Spleen (tissue), 11 donors: ENCODE measurements around the gene EPOP. TPM values are rescaled to one million over a fixed set of nuclear protein-coding genes. Genes with fewer than 3 reads are reported as not detected.
"Not testable (repeated sequence)": the region's sequence is repeated elsewhere in the genome, so short reads cannot be mapped to it uniquely, and the experiment has no call there.

Experiments used
- DNase-seq: peaks from one replicate; pipeline ENCODE4 v3.0.0-alpha.2; 2020
- H3K27ac ChIP-seq, 8 donors: fragments of 200-600 bp; sonication (generic) in 7 of 8; 1 replicate in 4 of 8; 2 replicates in 4 of 8; pipeline versions ENCODE4 v1.5.0 to v1.8.0; 2016 to 2021; ENCODE audit warnings: inconsistent platforms in 4 of 8, mild to moderate bottlenecking in 4 of 8, moderate library complexity in 1 of 8
- H3K27me3 ChIP-seq, 7 donors: fragments of 200-600 bp; sonication (generic) in 6 of 7; replicated peaks in 1 of 7; 1 replicate in 4 of 7; 2 replicates in 3 of 7; pipeline versions ENCODE4 v1.5.0 to v1.8.0; 2016 to 2021; ENCODE audit warnings: inconsistent platforms in 3 of 7, mild to moderate bottlenecking in 1 of 7
- H3K36me3 ChIP-seq, 6 donors: fragments of 200-600 bp; sonication (generic) in 5 of 6; 1 replicate in 4 of 6; 2 replicates in 2 of 6; pipeline versions ENCODE4 v1.5.0 to v1.8.0; 2016 to 2021; ENCODE audit warnings: inconsistent platforms in 2 of 6
- H3K4me1 ChIP-seq, 6 donors: fragments of 200-600 bp; sonication (generic) in 5 of 6; 1 replicate in 3 of 6; 2 replicates in 3 of 6; pipeline versions ENCODE4 v1.5.0 to v1.8.0; 2016 to 2021; ENCODE audit warnings: inconsistent platforms in 3 of 6
- H3K4me3 ChIP-seq, 8 donors: fragments of 200-600 bp; sonication (generic) in 7 of 8; 1 replicate in 4 of 8; 2 replicates in 4 of 8; pipeline versions ENCODE4 v1.5.0 to v1.8.0; 2016 to 2021; ENCODE audit warnings: inconsistent platforms in 4 of 8, mild to moderate bottlenecking in 4 of 8, moderate library complexity in 2 of 8
- H3K9me3 ChIP-seq, 8 donors: fragments of 200-600 bp; sonication (generic) in 7 of 8; 1 replicate in 4 of 8; 2 replicates in 4 of 8; pipeline versions ENCODE4 v1.5.0 to v1.8.0; 2016 to 2021; ENCODE audit warnings: inconsistent platforms in 4 of 8
- POLR2A ChIP-seq, 3 donors: fragments of 450-650 bp; IDR thresholded peaks; one replicate each; pipeline ENCODE4 v1.5.1; 2017; ENCODE audit warnings: antibody characterized with exemption in 3 of 3, mild to moderate bottlenecking in 1 of 3
- POLR2AphosphoS5 ChIP-seq, 3 donors: sonication (generic); formaldehyde crosslinking; IDR thresholded peaks; one replicate each; pipeline ENCODE4 v1.5.1; 2017; ENCODE audit warnings: antibody characterized with exemption in 3 of 3
- WGBS, 5 donors: extraction: QIAGEN DNeasy Blood & Tissue Kit in 3 of 5; methylation state at CpG; one replicate each; pipeline versions ENCODE4 v1.1.5 to v1.1.7; 2013 to 2018; 5-methylcytosine and 5-hydroxymethylcytosine counted together
- intact Hi-C: fragments of 100-400 bp; cut with DNase I; formaldehyde crosslinking; loops from one replicate; pipeline ENCODE4 v1.15.0; 2023; ENCODE audit warnings: low total_unique reads
- microRNA-seq, 3 donors: library from miRNA; unstranded; fragments of <30 nt; microRNA quantifications; one replicate each; pipeline versions ENCODE4 to v1.1.0, GENCODE V29; 2019 to 2020
- polyA plus RNA-seq, 3 donors: library from polyadenylated mRNA; stranded (reverse); fragments of 200-250 nt; gene quantifications; one replicate each; pipeline ENCODE4 v1.2.1, GENCODE V29; 2013
- small RNA-seq, 4 donors: library from RNA; depleted of rRNA; stranded (forward); fragments of <200 nt; gene quantifications; one replicate each; pipeline ENCODE3, GENCODE V24; 2016
- total RNA-seq, 7 donors: library from RNA; depleted of rRNA in 3 of 7; stranded (reverse); fragments of >200 nt in 3 of 7; fragmentation: NEBNext Ultra II Directional in 4 of 7; extraction: Animal tissue kit (Norgen Biotek cat#: 25700) in 4 of 7; gene quantifications; one replicate each; pipeline versions ENCODE4 v1.1.0 to v1.2.1, GENCODE V29; 2016 to 2021
- TF ChIP-seq, protein P1 (sequence below), 11 experiments: fragments of 200-600 bp in 7 of 11; fragments of 450-650 bp in 4 of 11; sonication (generic) in 4 of 11; IDR thresholded peaks in 8 of 11; conservative IDR thresholded peaks in 3 of 11; 1 replicate in 7 of 11; 2 replicates in 4 of 11; pipeline versions ENCODE4 v1.4.0 to v1.8.0; 2016 to 2021; ENCODE audit warnings: antibody characterized with exemption in 11 of 11, inconsistent platforms in 4 of 11, mild to moderate bottlenecking in 1 of 11
- donor health status: healthy with polysubstance abuse.
- donor health status: DM: no; HTN: no; CAD: no; lungs with moderate emphysema.
- donor health status: DM: no; HTN: no; CAD: no.
- donor health status: Bipolar disorder and iron deficiency.
- donor health status: healthy.
- donor health status: DM: no; HTN: no; CAD: no.
- donor health status: DM: yes; HTN: yes; CAD: no.

Gene EPOP
- total and polyA plus RNA-seq, 10 donors = 0.51 to 6.4 (median 2.6) TPM

DNA sequence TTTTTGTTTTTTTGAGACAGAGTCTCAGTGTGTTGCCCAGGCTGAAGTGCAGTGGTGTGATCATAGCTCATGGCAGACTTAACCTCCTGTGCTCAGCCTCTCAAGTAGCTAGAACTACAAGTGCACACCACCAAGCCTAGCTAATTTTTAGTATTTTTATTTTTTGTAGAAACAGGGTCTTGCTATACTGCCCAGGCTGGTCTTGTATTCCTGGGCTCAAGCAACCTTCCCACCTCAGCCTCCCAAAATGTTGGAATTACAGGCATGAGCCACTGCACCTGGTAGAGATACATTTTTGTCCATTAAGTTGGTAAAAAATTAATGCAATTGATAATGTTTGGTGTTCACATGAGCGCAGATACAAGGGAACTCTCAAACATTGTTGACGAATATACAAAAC is 46.8 kb downstream of the EPOP start:
- Histone ChIP-seq H3K9me3 (no peaks in the 10 kb centered on the region), H3K4me1 (peaks cover 0 to 3% (median 0%) of the 10 kb centered on the region in 6 donors), H3K4me3 (no peak overlapping the region), H3K27me3 (peaks cover 0 to 24% (median 0%) of the 10 kb centered on the region in 7 donors), H3K27ac (no peak overlapping the region), H3K36me3 (no peaks in the 10 kb centered on the region)
- peak; percentile 0 for DNase-seq
- TF ChIP-seq, protein P1, sequence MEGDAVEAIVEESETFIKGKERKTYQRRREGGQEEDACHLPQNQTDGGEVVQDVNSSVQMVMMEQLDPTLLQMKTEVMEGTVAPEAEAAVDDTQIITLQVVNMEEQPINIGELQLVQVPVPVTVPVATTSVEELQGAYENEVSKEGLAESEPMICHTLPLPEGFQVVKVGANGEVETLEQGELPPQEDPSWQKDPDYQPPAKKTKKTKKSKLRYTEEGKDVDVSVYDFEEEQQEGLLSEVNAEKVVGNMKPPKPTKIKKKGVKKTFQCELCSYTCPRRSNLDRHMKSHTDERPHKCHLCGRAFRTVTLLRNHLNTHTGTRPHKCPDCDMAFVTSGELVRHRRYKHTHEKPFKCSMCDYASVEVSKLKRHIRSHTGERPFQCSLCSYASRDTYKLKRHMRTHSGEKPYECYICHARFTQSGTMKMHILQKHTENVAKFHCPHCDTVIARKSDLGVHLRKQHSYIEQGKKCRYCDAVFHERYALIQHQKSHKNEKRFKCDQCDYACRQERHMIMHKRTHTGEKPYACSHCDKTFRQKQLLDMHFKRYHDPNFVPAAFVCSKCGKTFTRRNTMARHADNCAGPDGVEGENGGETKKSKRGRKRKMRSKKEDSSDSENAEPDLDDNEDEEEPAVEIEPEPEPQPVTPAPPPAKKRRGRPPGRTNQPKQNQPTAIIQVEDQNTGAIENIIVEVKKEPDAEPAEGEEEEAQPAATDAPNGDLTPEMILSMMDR (IDR thresholded peaks at IDR 0.05 in 8 of 11, conservative IDR thresholded peaks at IDR 0.05 in 3 of 11) = no peak
- no peak for TF ChIP-seq POLR2A (IDR thresholded peaks at IDR 0.05)
- no peak for TF ChIP-seq POLR2AphosphoS5 (IDR thresholded peaks at IDR 0.05)
- WGBS, 5 donors = 93 to 98% (median 95%) methylated on average over 2 of the region's 2 CpGs
- intact Hi-C loops = no loop called here

DNA sequence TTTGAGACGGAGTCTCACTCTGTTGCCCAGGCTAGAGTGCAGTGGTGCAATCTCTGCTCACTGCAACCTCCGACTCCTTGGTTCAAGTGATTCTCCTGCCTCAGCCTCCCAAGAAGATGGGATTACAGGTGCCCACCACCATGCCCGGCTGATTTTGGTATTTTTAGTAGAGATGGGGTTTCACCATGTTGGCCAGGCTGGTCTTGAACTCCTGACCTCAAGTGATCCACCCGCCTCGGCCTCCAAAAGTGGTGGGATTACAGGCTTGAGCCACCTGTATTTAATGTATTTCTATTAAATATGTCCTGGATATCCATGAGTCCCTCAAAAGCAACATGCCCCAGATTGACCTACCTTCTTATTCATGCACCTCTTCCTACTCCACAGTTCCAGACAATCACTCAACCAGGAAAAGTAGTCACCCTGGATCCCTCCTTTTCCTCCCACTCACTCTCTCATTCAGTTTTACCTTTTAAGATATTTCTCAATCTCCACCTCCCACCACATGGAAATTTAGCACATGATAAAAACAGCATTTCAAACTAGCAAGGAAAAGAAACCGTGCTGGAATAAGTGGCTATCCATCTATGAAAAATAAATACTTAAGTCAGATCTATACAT is 48.0 kb downstream of the EPOP start:
- peak; percentile 4 for DNase-seq
- H3K4me1 ChIP-seq, H3K9me3 ChIP-seq, H3K4me3 ChIP-seq, intact Hi-C loops, H3K27ac ChIP-seq, H3K36me3 ChIP-seq: not testable (repeated sequence)
- whole genome bisulfite sequencing, 5 donors = 83 to 91% (median 87%) methylated on average over 6 of the region's 6 CpGs
- peaks cover 0 to 37% (median 0%) of the 10 kb centered on the region in 7 donors for H3K27me3 ChIP-seq

DNA sequence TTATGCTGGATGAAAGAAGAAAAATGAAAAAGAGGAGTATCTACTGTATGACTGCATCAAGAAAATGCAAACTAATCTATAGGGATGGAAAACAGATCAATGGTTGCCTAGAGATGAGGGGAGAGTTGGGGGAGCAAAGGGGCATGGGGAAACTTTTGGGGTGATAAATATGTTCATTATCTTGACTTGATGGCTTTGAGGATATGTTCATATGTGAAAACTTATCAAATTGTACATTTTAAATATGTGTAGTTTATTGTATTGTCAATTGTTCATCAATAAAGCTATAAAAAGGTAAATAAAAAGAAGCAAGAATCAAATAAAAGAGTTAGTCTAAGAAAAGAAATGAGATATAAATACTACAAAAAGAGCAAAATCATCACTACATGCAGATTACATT is 49.3 kb downstream of the EPOP start:
- DNase-seq = no peak
- no peaks in the 10 kb centered on the region for H3K36me3 ChIP-seq
- H3K27me3 ChIP-seq = peaks cover 0 to 49% (median 0%) of the 10 kb centered on the region in 7 donors
- H3K9me3 ChIP-seq = no peaks in the 10 kb centered on the region
- no peak overlapping the region for H3K4me3 ChIP-seq
- peaks cover 0 to 3% (median 0%) of the 10 kb centered on the region in 6 donors for H3K4me1 ChIP-seq
- no peak overlapping the region for H3K27ac ChIP-seq
- TF ChIP-seq POLR2AphosphoS5 (IDR thresholded peaks at IDR 0.05) (no peak), POLR2A (IDR thresholded peaks at IDR 0.05) (no peak)
- TF ChIP-seq, protein P1 (IDR thresholded peaks at IDR 0.05 in 8 of 11, conservative IDR thresholded peaks at IDR 0.05 in 3 of 11) = no peak
- intact Hi-C loops = no loop called here

DNA sequence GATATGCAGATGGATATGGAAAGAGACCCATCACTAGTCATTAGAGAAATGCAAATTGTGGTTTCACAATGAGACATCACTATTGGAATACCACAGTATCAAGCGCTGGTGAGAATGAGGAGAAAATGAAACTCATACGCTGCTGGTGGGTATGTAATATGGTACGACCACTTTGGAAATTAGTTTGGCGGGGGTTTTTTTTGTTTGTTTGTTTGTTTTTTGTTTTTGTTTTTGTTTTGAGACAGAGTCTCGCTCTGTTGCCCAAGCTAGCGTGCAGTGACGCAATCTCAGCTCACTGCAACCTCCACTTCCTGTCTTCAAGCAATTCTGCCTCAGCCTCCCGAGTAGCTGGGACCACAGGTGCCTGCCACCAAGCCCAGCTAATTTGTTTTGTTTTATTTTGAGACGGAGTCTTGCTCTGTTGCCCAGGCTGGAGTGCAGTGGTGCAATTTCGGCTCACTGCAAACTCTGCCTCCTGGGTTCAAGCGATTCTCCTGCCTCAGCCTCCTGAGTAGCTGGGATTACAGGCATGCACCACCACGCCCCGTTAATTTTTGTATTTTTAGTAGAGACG is 49.9 kb downstream of the EPOP start:
- WGBS, 5 donors = 61 to 73% (median 62%) methylated on average over 14 of the region's 14 CpGs
- H3K4me1 ChIP-seq, H3K27ac ChIP-seq, H3K36me3 ChIP-seq, H3K9me3 ChIP-seq, intact Hi-C loops: not testable (repeated sequence)
- DNase-seq = peak; percentile 35
- peak overlapping the region in 2 of 8 donors; percentile 7 to 24 for H3K4me3 ChIP-seq
- H3K27me3 ChIP-seq = peaks cover 0 to 55% (median 0%) of the 10 kb centered on the region in 7 donors

Small RNA genes lying within 50 kb of the gene (microRNA-seq; reads per million reads assigned to microRNA genes)
- gene MIR4726 (0 to 0.36 (median 0.28) reads per million in 3 donors), gene MIR4734 (0 to 0.28 (median 0) reads per million in 3 donors)

Small RNA genes lying within 50 kb of the gene (small RNA-seq; reads per million reads assigned to genes)
- 0 to 0.21 (median 0) reads per million in 4 donors for gene MIR4726
- 0 to 0.23 (median 0.10) reads per million in 4 donors for gene MIR4734

Other genes starting within 250 kb of the EPOP start
- gene ARHGAP23, start 246.5 kb downstream of the EPOP start, total RNA-seq = 100 to 1,000 TPM in 4 of 7 donors, 10 to 100 TPM in 3; 60.5 to 250 (median 109) TPM
- gene ARHGAP23, start 246.5 kb downstream of the EPOP start, polyA plus RNA-seq = 10 to 100 TPM in 1 of 3 donors, 1 to 10 TPM in 2; 7.5 to 35.4 (median 9.0) TPM
- gene SRCIN1, start 69.0 kb downstream of the EPOP start, total RNA-seq = 1 to 10 TPM in 4 of 7 donors, under 1 TPM in 3; 0.32 to 3.5 (median 2.1) TPM
- gene SRCIN1, start 69.0 kb downstream of the EPOP start, polyA plus RNA-seq = 1 to 10 TPM in 1 of 3 donors, under 1 TPM in 2; 0.41 to 2.5 (median 0.98) TPM
- 100 to 1,000 TPM; 112 to 244 (median 183) TPM for gene MLLT6, start 30.3 kb upstream of the EPOP start, total RNA-seq
- gene MLLT6, start 30.3 kb upstream of the EPOP start, polyA plus RNA-seq = 100 to 1,000 TPM in 1 of 3 donors, 10 to 100 TPM in 2; 27.3 to 124 (median 35.5) TPM
- gene CISD3, start 55.4 kb upstream of the EPOP start, total RNA-seq = 10 to 100 TPM in 4 of 7 donors, 1 to 10 TPM in 3; 4.9 to 22.2 (median 11.5) TPM
- 10 to 100 TPM; 11.2 to 27.5 (median 24.0) TPM for gene CISD3, start 55.4 kb upstream of the EPOP start, polyA plus RNA-seq
- 10 to 100 TPM; 13.1 to 57.6 (median 25.7) TPM for gene PCGF2, start 73.4 kb upstream of the EPOP start, total RNA-seq
- 10 to 100 TPM; 13.7 to 28.5 (median 25.7) TPM for gene PCGF2, start 73.4 kb upstream of the EPOP start, polyA plus RNA-seq
- gene PSMB3, start 77.8 kb upstream of the EPOP start, total RNA-seq = 100 to 1,000 TPM; 119 to 182 (median 162) TPM
- gene PSMB3, start 77.8 kb upstream of the EPOP start, polyA plus RNA-seq = 100 to 1,000 TPM; 199 to 235 (median 214) TPM
- 10 to 100 TPM; 30.9 to 48.4 (median 42.9) TPM for gene PIP4K2B, start 124.6 kb upstream of the EPOP start, total RNA-seq
- 10 to 100 TPM; 11.4 to 21.3 (median 12.2) TPM for gene PIP4K2B, start 124.6 kb upstream of the EPOP start, polyA plus RNA-seq
- gene CWC25, start 150.4 kb upstream of the EPOP start, total RNA-seq = 10 to 100 TPM; 23.6 to 32.8 (median 28.3) TPM
- gene CWC25, start 150.4 kb upstream of the EPOP start, polyA plus RNA-seq = 10 to 100 TPM; 14.7 to 26.7 (median 25.1) TPM
- gene RPL23, start 178.8 kb upstream of the EPOP start, total RNA-seq = 1,000 to 10,000 TPM; 1,006 to 1,826 (median 1,444) TPM
- gene RPL23, start 178.8 kb upstream of the EPOP start, polyA plus RNA-seq = 1,000 to 10,000 TPM; 5,045 to 6,883 (median 6,622) TPM
- 100 to 1,000 TPM; 117 to 196 (median 154) TPM for gene LASP1, start 195.1 kb upstream of the EPOP start, total RNA-seq
- gene LASP1, start 195.1 kb upstream of the EPOP start, polyA plus RNA-seq = 10 to 100 TPM; 38.8 to 84.3 (median 45.6) TPM